Tibial nerve (tissue), 4 donors: ENCODE measurements around the gene TGM2.
"Not testable (repeated sequence)": the region's sequence is repeated elsewhere in the genome, so short reads cannot be mapped to it uniquely, and the experiment has no call there.

ENCODE experiments used
- CTCF ChIP-seq, 5 experiments: fragments of 200-600 bp in 3 of 5; fragments of 450-650 bp in 2 of 5; sonication (generic) in 3 of 5; IDR thresholded peaks; one replicate each; pipeline ENCODE4 v1.5.1; 2016 to 2019; ENCODE audit warnings: antibody characterized with exemption in 5 of 5, mild to moderate bottlenecking in 3 of 5, moderate library complexity in 2 of 5
- EP300 ChIP-seq, 2 donors: sonication (generic); formaldehyde crosslinking; IDR thresholded peaks; one replicate each; pipeline ENCODE4 v1.6.1; 2017; ENCODE audit warnings: antibody characterized with exemption in 2 of 2, mild to moderate bottlenecking in 1 of 2
- POLR2A ChIP-seq, 2 donors: fragments of 450-650 bp; IDR thresholded peaks; one replicate each; pipeline ENCODE4 v1.6.1; 2017; ENCODE audit warnings: antibody characterized with exemption in 2 of 2, mild to moderate bottlenecking in 2 of 2, moderate library complexity in 2 of 2

- not testable (repeated sequence) for TF ChIP-seq CTCF, POLR2A, EP300 (IDR thresholded peaks at IDR 0.05)
These were observed 62.9 kb downstream of the TGM2 start for GRCh38 chr20:38102206-38102605.
